Stomach smooth muscle (tissue), 2 donors: ENCODE results near the gene JPT1.
"Not testable (repeated sequence)": the region's sequence is repeated elsewhere in the genome, so short reads cannot be mapped to it uniquely, and the experiment has no call there.

Experiments
- H3K27ac ChIP-seq: one replicate; pipeline ENCODE4 v1.7.0; 2013; ENCODE audit warnings: mild to moderate bottlenecking, low read length, inconsistent platforms
- H3K27me3 ChIP-seq, 2 donors: one replicate each; pipeline ENCODE4 v1.7.0; 2013; ENCODE audit warnings: low read length in 2 of 2; ENCODE audit not compliant: insufficient read depth in 2 of 2, control insufficient read depth in 1 of 2
- H3K36me3 ChIP-seq, 2 donors: one replicate each; pipeline ENCODE4 v1.7.0; 2013; ENCODE audit warnings: low read length in 2 of 2; ENCODE audit not compliant: control insufficient read depth in 2 of 2, insufficient read depth in 2 of 2
- H3K4me1 ChIP-seq: one replicate; pipeline ENCODE4 v1.7.0; 2013; ENCODE audit warnings: low read length; ENCODE audit not compliant: control insufficient read depth, insufficient read depth
- H3K4me3 ChIP-seq, 2 donors: one replicate each; pipeline ENCODE4 v1.7.0; 2013; ENCODE audit warnings: low read length in 2 of 2
- H3K9ac ChIP-seq, 2 donors: one replicate each; pipeline ENCODE4 v1.7.0; 2013; ENCODE audit warnings: low read length in 2 of 2, mild to moderate bottlenecking in 1 of 2
- H3K9me3 ChIP-seq, 2 donors: one replicate each; pipeline ENCODE4 v1.7.0; 2013; ENCODE audit warnings: low read length in 2 of 2; ENCODE audit not compliant: control insufficient read depth in 2 of 2
- donor health status: healthy.
- donor health status: Pancreatic carcinoma.

JPT1 gene

GRCh38 chr17:75181110-75181509 lies 26.8 kb upstream of the JPT1 start:
- peaks cover 17% of the 10 kb centered on the region for H3K4me1 ChIP-seq
- no peak overlapping the region for H3K27ac ChIP-seq
- no peaks in the 10 kb centered on the region for H3K27me3 ChIP-seq
- peak overlapping the region; percentile 90 for H3K4me3 ChIP-seq
- H3K36me3 ChIP-seq = peaks cover 2 to 3% of the 10 kb centered on the region in 2 donors
- no peaks in the 10 kb centered on the region for H3K9me3 ChIP-seq
- H3K9ac ChIP-seq = peak overlapping the region in 1 of 2 donors; percentile 93

GRCh38 chr17:75178453-75178852 lies 24.1 kb upstream of the JPT1 start:
- no peak overlapping the region for H3K9ac ChIP-seq
- H3K9me3 ChIP-seq = no peaks in the 10 kb centered on the region
- no peak overlapping the region for H3K4me3 ChIP-seq
- H3K4me1 ChIP-seq = peaks cover 22% of the 10 kb centered on the region
- H3K27ac ChIP-seq = no peak overlapping the region
- peaks cover 17 to 20% of the 10 kb centered on the region in 2 donors for H3K36me3 ChIP-seq
- no peaks in the 10 kb centered on the region for H3K27me3 ChIP-seq

DNA sequence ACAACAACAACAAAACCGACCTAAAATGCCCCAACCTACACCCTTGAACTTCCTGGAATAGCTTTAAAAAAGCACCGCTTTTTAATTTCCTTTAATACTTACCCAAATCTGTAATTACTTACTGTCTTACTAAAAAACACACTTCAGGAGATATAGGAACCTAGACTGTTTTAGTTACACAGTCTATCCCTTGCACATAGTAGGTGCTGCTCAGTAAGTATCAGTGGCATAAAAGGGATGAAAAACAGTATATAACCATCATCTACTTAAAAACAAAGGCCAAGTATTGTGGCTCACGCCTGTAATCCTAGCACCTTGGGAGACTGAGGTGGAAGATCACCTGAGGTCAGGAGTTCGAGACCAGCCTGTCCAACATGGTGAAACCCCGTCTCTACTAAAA lies 22.3 kb upstream of the JPT1 start:
- Histone ChIP-seq H3K27ac (no peak overlapping the region), H3K36me3 (peaks cover 21 to 25% of the 10 kb centered on the region in 2 donors), H3K4me1 (peaks cover 22% of the 10 kb centered on the region), H3K4me3 (no peak overlapping the region), H3K9ac (no peak overlapping the region), H3K27me3 (no peaks in the 10 kb centered on the region), H3K9me3 (no peaks in the 10 kb centered on the region)

DNA sequence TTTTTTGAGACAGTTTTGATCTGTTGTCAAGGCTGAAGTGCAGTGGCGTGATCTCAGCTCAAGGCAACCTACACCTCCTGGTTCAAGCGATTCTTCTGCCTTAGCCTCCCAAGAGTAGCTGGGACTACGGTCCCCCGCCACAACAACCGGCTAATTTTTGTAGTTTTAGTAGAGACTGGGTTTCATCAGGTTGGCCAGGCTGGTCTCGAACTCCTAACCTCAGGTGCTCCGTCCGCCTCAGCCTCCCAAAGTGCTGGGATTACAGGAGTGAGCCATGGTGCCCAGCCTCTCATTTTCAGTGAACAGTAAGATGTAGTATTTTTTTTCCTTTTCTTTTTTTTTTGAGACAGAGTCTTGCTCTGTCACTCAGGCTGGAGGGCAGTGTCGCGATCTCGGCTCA lies 20.7 kb upstream of the JPT1 start:
- H3K36me3 ChIP-seq = peaks cover 21 to 25% of the 10 kb centered on the region in 2 donors
- no peak overlapping the region for H3K9ac ChIP-seq
- H3K4me3 ChIP-seq = no peak overlapping the region
- peaks cover 15% of the 10 kb centered on the region for H3K4me1 ChIP-seq
- no peak overlapping the region for H3K27ac ChIP-seq
- H3K27me3 ChIP-seq = no peaks in the 10 kb centered on the region
- H3K9me3 ChIP-seq = no peaks in the 10 kb centered on the region

DNA sequence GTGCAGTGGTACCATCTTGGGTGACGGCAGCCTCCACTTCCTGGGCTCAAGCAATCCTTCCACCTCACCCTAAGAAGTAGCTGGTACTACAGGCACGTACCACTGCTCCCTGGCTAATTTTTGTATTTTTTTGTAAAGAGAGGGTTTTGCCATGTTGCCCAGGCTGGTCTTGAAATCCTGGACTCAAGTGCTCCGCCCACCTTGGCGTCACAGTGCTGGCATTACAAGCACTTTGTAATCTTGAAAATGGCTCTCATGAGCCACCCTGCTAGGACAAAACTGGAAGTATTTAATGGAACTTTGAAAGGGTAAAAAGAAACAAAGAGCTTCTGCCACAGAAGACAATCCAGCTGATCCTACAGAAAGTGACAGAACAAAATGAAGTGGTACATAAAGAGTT lies 19.2 kb upstream of the JPT1 start:
- H3K4me1 ChIP-seq = peaks cover 9% of the 10 kb centered on the region
- H3K9ac ChIP-seq = no peak overlapping the region
- no peak overlapping the region for H3K4me3 ChIP-seq
- no peak overlapping the region for H3K27ac ChIP-seq
- no peaks in the 10 kb centered on the region for H3K9me3 ChIP-seq
- H3K36me3 ChIP-seq = peaks cover 18 to 24% of the 10 kb centered on the region in 2 donors
- no peaks in the 10 kb centered on the region for H3K27me3 ChIP-seq

DNA sequence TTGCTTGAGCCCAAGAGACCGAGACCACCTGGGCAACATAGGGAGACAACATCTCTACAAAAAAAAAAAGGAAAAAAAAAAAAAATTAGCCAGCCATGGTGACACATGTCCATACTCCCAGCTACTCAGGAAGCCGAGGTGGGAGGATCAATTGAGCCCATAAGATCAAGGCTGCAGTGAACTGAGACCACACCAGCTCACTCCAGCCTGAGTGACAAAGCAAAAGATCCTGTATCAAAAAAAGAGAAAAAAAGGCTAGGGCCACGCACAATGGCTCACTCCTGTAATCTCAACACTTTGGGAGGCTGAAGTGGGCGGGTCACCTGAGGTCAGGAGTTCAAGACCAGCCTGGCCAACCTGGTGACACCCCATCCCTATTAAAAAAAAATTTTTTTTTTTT lies 14.7 kb upstream of the JPT1 start:
- H3K4me3 ChIP-seq = no peak overlapping the region
- H3K4me1 ChIP-seq = peaks cover 9% of the 10 kb centered on the region
- H3K27ac ChIP-seq = no peak overlapping the region
- no peak overlapping the region for H3K9ac ChIP-seq
- H3K27me3 ChIP-seq = no peaks in the 10 kb centered on the region
- peaks cover 9 to 19% of the 10 kb centered on the region in 2 donors for H3K36me3 ChIP-seq
- H3K9me3 ChIP-seq = no peaks in the 10 kb centered on the region

GRCh38 chr17:75164606-75165005 lies 10.3 kb upstream of the JPT1 start:
- not testable (repeated sequence) for H3K9me3 ChIP-seq, H3K9ac ChIP-seq, H3K27me3 ChIP-seq, H3K4me1 ChIP-seq, H3K27ac ChIP-seq, H3K4me3 ChIP-seq
- peaks cover 0 to 11% of the 10 kb centered on the region in 2 donors for H3K36me3 ChIP-seq

GRCh38 chr17:75163074-75163473 lies 8.8 kb upstream of the JPT1 start:
- H3K36me3 ChIP-seq = peaks cover 0 to 11% of the 10 kb centered on the region in 2 donors
- H3K9ac ChIP-seq = no peak overlapping the region
- no peaks in the 10 kb centered on the region for H3K9me3 ChIP-seq
- H3K27ac ChIP-seq = no peak overlapping the region
- H3K4me3 ChIP-seq = no peak overlapping the region
- H3K27me3 ChIP-seq = no peaks in the 10 kb centered on the region
- H3K4me1 ChIP-seq = no peaks in the 10 kb centered on the region

- Histone ChIP-seq H3K9ac (no peak overlapping the region), H3K4me1 (no peaks in the 10 kb centered on the region), H3K4me3 (no peak overlapping the region), H3K36me3 (peaks cover 0 to 2% of the 10 kb centered on the region in 2 donors), H3K27me3 (no peaks in the 10 kb centered on the region), H3K27ac (no peak overlapping the region), H3K9me3 (no peaks in the 10 kb centered on the region)
Measured at GRCh38 chr17:75160211-75160610, 5.9 kb upstream of the JPT1 start.

DNA sequence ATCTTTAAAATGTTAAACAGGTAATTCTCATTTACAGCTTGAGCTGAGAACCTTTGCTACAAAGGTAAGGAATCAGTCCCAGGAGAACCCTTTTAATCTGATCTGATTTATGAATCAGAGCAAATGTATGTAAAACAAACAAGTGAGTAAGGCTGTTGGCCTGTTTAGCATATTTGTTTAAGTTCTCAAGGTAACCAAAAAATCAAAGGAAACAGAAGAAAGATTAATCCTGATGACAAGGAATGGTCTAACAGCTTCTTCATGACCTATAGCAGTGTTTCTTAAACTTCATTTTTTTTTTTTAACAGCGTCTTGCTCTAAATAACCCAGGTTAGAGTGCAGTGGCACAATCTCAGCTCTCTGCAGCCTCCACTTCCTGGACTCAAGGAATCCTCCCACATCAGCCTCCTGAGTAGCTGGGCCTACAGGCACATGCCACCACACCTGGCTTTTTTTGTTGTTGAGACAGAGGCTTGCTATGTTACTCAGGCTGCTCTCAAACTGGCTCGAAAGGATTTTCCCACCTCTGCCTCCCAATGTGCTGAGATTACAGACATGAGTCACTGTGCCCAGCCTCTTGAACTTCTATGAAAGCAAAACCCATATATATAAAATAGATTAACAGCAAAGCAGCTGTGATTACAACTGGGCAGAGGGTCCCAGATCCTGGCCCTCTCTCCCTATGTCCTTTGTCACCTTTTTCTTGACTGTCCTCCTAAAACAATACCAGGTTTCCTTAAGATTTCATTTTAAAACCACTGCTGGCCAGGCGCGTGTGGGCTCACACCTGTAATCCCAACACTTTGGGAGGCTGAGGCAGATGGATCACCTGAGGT lies 5.1 kb upstream of the JPT1 start:
- Histone ChIP-seq H3K4me3 (no peak overlapping the region), H3K36me3 (peaks cover 0 to 2% of the 10 kb centered on the region in 2 donors), H3K4me1 (peaks cover 5% of the 10 kb centered on the region), H3K27ac (no peak overlapping the region), H3K27me3 (no peaks in the 10 kb centered on the region), H3K9ac (no peak overlapping the region), H3K9me3 (no peaks in the 10 kb centered on the region)

GRCh38 chr17:75158480-75158879 lies 4.2 kb upstream of the JPT1 start:
- not testable (repeated sequence) for H3K9ac ChIP-seq, H3K27ac ChIP-seq, H3K9me3 ChIP-seq, H3K27me3 ChIP-seq, H3K4me3 ChIP-seq, H3K36me3 ChIP-seq
- H3K4me1 ChIP-seq = peaks cover 11% of the 10 kb centered on the region
